Panc1 (cell line): Measurements from ENCODE around the gene SMIM24. TPM values are rescaled to one million over a fixed set of nuclear protein-coding genes. Genes with fewer than 3 reads are reported as not detected.
"Not testable (repeated sequence)": the region's sequence is repeated elsewhere in the genome, so short reads cannot be mapped to it uniquely, and the experiment has no call there.

Experiments
- ATAC-seq: fragments of 200-7000 bp; cut with Tn5 transposase; 2 replicates; pipeline ENCODE4 v1.9.1; 2020; ENCODE audit warnings: mild to moderate bottlenecking, moderate library complexity
- BruUV-seq: library from RNA; stranded (reverse); fragments of 400-500 nt; replicated peaks from 2 replicates; lab custom pipeline; 2021; lab: Mats Ljungman, UMichigan
- CTCF ChIA-PET: fragments of 300-600 bp; sonication (Branson Sonifier 250); formaldehyde crosslinking; loops from one replicate; lab custom pipeline; 2022; ENCODE audit warnings: antibody characterized with exemption; lab: Charles Lee
- POLR2A ChIA-PET: fragments of 300-600 bp; sonication (Branson Sonifier 250); formaldehyde crosslinking; loops from one replicate; lab custom pipeline; 2022; ENCODE audit warnings: antibody characterized with exemption; lab: Charles Lee
- DNase-seq: peaks from one replicate; pipeline ENCODE4 v3.0.0-alpha.2; 2010; ENCODE audit warnings: low read depth, low spot score
- H3K27ac ChIP-seq: 2 replicates; pipeline ENCODE4 v1.5.1; 2011; ENCODE audit warnings: mild to moderate bottlenecking, low read length, inconsistent platforms
- H3K27me3 ChIP-seq: fragments of 200-500 bp; sonication (Bioruptor generic); 2 replicates; pipeline ENCODE4 v1.6.0; 2014; ENCODE audit warnings: low read length, inconsistent platforms; ENCODE audit not compliant: control insufficient read depth, insufficient read depth
- H3K36me3 ChIP-seq: fragments of 200-500 bp; sonication (Bioruptor generic); 2 replicates; pipeline ENCODE4 v1.5.1; 2014; ENCODE audit warnings: inconsistent platforms, mild to moderate bottlenecking, low read length, moderate library complexity; ENCODE audit not compliant: control insufficient read depth, insufficient read depth
- H3K4me1 ChIP-seq: 2 replicates; pipeline ENCODE4 v1.5.1; 2011; ENCODE audit warnings: inconsistent platforms, mild to moderate bottlenecking, low read length, moderate library complexity; ENCODE audit not compliant: control insufficient read depth, insufficient read depth
- H3K4me3 ChIP-seq, 2 experiments: 2 replicates each; pipeline ENCODE4 v1.5.1; 2011 to 2012; ENCODE audit warnings: low read depth in 2 of 2, low read length in 2 of 2, mild to moderate bottlenecking in 2 of 2, inconsistent platforms in 1 of 2, moderate library complexity in 1 of 2
- H3K9me3 ChIP-seq: fragments of 200-500 bp; sonication (Bioruptor generic); 2 replicates; pipeline ENCODE4 v1.5.1; 2014; ENCODE audit warnings: low read depth, mild to moderate bottlenecking, inconsistent platforms, low read length, moderate library complexity; ENCODE audit not compliant: control insufficient read depth, insufficient read depth
- POLR2AphosphoS5 ChIP-seq: IDR thresholded peaks from 2 replicates; pipeline ENCODE4 v1.6.1; 2012; ENCODE audit warnings: mild to moderate bottlenecking, low read depth, low read length, moderate library complexity
- SIN3A ChIP-seq: IDR thresholded peaks from 2 replicates; pipeline ENCODE4 v1.6.1; 2012; ENCODE audit warnings: low read depth, mild to moderate bottlenecking, low read length, moderate library complexity, borderline replicate concordance; ENCODE audit not compliant: insufficient read depth
- TCF7L2 ChIP-seq: IDR thresholded peaks from 2 replicates; pipeline ENCODE4 v1.6.1; 2011; ENCODE audit warnings: mild to moderate bottlenecking, low read depth, low read length, inconsistent platforms
- in situ Hi-C: cut with HindIII; loops from 2 replicates; pipeline ENCODE4 v1.10.0; 2016; ENCODE audit warnings: low sequenced_read_pairs, low pct_unique_long_range_greater_than_20kb
- intact Hi-C: fragments of 100-400 bp; cut with micrococcal nuclease; formaldehyde crosslinking; loops from one replicate; pipeline ENCODE4 v1.10.0; 2022; ENCODE audit not compliant: unreplicated experiment
- total RNA-seq: library from RNA; stranded (reverse); gene quantifications from one replicate; pipeline ENCODE4 v1.2.1, GENCODE V29; 2021; ENCODE audit not compliant: unreplicated experiment
- TF ChIP-seq, protein P1 (sequence below), 2 experiments: IDR thresholded peaks; 2 replicates each; pipeline ENCODE4 v1.6.1; 2011 to 2012; ENCODE audit warnings: low read depth in 2 of 2, control low read depth in 1 of 2, low read length in 1 of 2, mild to moderate bottlenecking in 1 of 2, moderate library complexity in 1 of 2; ENCODE audit not compliant: insufficient read depth in 1 of 2

SMIM24 gene
- total RNA-seq, 1 experiment from 2014 or later, result 0.28 TPM

DNA sequence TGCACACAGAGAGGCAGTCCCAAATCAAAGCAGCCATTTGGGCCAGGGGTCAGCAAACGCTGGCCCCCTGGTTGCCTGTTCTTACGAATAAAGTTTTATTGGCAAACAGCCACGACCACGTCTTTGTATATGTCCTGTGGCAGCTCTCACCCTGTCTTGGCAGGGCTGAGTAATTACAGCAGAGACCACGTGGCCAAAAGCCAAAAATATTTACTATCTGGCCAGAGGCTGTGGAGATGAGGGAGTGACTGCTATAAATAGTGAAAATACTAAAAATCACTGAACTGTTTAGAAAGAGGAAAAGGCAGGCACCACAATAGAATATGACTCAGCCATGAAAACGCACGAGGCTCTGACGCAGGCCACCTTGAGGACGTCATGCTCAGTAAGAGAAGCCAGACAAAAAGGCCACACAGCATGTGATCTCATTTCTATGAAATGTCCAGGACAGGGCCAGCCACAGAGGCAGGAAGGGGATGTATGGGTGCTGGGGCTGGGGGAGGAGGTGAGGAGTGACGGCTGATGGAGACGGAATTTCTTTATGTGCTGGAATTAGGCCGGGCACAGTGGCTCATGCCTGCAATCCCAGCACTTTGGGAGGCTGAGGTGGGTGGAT is 29.4 kb downstream of the SMIM24 start:
- ATAC-seq (peak; percentile 78), DNase-seq (peak; percentile 91)
- Histone ChIP-seq H3K4me3 (no peak overlapping the region), H3K9me3 (no peaks in the 10 kb centered on the region), H3K36me3 (no peaks in the 10 kb centered on the region), H3K27ac (peak overlapping the region; percentile 39; the same call in 1 of the 2 replicates), H3K4me1 (peaks cover 6% of the 10 kb centered on the region), H3K27me3 (no peaks in the 10 kb centered on the region)
- ChIA-PET CTCF (no interaction called here), POLR2A (no interaction called here)
- in situ Hi-C loops, result no loop called here
- no TSS peak for BruUV-seq
- TF ChIP-seq TCF7L2, result no peak
- no peak for TF ChIP-seq POLR2AphosphoS5
- no peak for TF ChIP-seq SIN3A
- TF ChIP-seq, protein P1, sequence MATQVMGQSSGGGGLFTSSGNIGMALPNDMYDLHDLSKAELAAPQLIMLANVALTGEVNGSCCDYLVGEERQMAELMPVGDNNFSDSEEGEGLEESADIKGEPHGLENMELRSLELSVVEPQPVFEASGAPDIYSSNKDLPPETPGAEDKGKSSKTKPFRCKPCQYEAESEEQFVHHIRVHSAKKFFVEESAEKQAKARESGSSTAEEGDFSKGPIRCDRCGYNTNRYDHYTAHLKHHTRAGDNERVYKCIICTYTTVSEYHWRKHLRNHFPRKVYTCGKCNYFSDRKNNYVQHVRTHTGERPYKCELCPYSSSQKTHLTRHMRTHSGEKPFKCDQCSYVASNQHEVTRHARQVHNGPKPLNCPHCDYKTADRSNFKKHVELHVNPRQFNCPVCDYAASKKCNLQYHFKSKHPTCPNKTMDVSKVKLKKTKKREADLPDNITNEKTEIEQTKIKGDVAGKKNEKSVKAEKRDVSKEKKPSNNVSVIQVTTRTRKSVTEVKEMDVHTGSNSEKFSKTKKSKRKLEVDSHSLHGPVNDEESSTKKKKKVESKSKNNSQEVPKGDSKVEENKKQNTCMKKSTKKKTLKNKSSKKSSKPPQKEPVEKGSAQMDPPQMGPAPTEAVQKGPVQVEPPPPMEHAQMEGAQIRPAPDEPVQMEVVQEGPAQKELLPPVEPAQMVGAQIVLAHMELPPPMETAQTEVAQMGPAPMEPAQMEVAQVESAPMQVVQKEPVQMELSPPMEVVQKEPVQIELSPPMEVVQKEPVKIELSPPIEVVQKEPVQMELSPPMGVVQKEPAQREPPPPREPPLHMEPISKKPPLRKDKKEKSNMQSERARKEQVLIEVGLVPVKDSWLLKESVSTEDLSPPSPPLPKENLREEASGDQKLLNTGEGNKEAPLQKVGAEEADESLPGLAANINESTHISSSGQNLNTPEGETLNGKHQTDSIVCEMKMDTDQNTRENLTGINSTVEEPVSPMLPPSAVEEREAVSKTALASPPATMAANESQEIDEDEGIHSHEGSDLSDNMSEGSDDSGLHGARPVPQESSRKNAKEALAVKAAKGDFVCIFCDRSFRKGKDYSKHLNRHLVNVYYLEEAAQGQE (IDR thresholded peaks at IDR 0.05; ENCODE audit: insufficient read depth in 1 of 2, low read depth in 2 of 2, low read length in 1 of 2), result no peak
- intact Hi-C loops, result no loop called here

DNA sequence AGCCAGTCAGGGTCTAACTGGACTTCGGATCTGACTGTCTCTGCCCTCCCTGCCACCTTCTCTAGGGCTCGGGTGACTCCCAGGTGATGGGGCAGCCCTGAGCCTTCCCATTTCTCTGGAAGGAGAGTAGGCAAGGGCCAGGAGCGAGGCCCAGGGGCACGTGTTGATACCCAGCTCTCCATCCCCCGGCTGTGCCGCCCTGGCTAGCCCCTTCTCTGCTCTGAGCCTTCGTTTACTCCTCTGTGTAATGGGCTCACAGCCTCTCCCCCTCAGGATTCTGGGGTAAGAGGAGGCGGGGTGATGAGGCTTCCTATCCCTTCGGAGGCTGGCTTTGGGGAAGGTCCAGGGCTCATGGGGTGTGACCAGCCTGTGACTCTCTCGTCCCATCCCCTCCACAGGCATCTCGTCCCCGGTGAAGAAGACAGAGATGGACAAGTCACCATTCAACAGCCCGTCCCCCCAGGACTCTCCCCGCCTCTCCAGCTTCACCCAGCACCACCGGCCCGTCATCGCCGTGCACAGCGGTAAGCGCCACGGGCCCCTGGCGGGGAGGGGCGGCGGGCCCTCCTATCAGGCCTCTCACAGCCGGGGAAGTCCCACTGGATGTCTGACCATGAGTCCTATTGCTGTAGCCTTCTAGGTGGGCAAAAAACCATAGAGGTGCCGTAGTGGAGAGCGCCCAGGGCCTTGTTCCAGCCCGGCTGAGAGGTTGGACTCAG is 31.6 kb downstream of the SMIM24 start:
- DNase-seq, result no peak
- BruUV-seq, result no TSS peak
- ChIA-PET POLR2A (no interaction called here), CTCF (no interaction called here)
- in situ Hi-C loops, result no loop called here
- 0 out of 2 replicates have a peak, but pooled peaks have one; percentile 38 for ATAC-seq
- H3K4me1 ChIP-seq, result peaks cover 5% of the 10 kb centered on the region
- no peaks in the 10 kb centered on the region for H3K27me3 ChIP-seq
- intact Hi-C loops, result no loop called here
- no peaks in the 10 kb centered on the region for H3K36me3 ChIP-seq
- H3K9me3 ChIP-seq, result no peaks in the 10 kb centered on the region
- TF ChIP-seq SIN3A (no peak), POLR2AphosphoS5 (no peak)
- no peak overlapping the region for H3K27ac ChIP-seq
- no peak overlapping the region for H3K4me3 ChIP-seq

DNA sequence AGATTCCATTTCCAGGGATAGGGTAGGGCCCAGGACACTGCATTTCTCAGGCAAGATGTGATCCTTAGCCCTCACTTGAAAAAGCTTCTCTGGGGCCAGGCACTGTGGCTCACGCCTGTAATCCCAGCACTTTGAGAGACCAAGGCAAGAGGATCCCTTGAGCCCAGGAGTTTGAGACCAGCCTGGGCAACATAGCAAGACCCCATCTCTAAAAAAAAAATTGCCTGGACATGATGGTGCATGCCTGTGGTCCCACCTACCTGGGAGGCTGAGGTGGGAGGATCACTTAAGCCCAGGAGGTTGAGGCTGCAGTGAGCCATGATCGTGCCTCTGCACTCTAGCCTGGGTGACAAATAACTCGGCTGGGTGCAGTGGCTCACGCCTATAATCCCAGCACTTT is 33.7 kb downstream of the SMIM24 start:
- H3K27ac ChIP-seq, DNase-seq, H3K9me3 ChIP-seq, POLR2A ChIA-PET, H3K4me3 ChIP-seq, H3K4me1 ChIP-seq, ATAC-seq, in situ Hi-C loops, H3K36me3 ChIP-seq, CTCF ChIA-PET, intact Hi-C loops, BruUV-seq, H3K27me3 ChIP-seq: not testable (repeated sequence)
